ENCODE data around the gene BMI1. TPM values are rescaled to one million over a fixed set of nuclear protein-coding genes. Genes with fewer than 3 reads are reported as not detected.

The BMI1 gene
- total and polyA plus RNA-seq, 9 donors: 35.3 to 55.0 (median 46.6) TPM

GRCh38 chr10:22374489-22375126, 53.7 kb downstream of the BMI1 start:
- WGBS (ENCODE audit: insufficient coverage): no CpG with 5 or more reads among the region's 3 CpGs
- Histone ChIP-seq H3K9me3 (replicated peaks; ENCODE audit: control insufficient read depth, low read depth, low read length) (no peaks in the 10 kb centered on the region), H3K4me1 (ENCODE audit: control insufficient read depth, insufficient read depth, low read length) (no peaks in the 10 kb centered on the region), H3K27ac (ENCODE audit: low read length) (no peak overlapping the region), H3K4me3 (ENCODE audit: low read length) (no peak overlapping the region), H3K36me3 (ENCODE audit: control insufficient read depth, insufficient read depth, low read length) (no peaks in the 10 kb centered on the region), H3K27me3 (ENCODE audit: control insufficient read depth, insufficient read depth, low read length) (no peaks in the 10 kb centered on the region)
- no peak for DNase-seq

- Histone ChIP-seq H3K27me3 (ENCODE audit: control insufficient read depth, insufficient read depth, low read length) (no peaks in the 10 kb centered on the region), H3K4me3 (ENCODE audit: low read length) (no peak overlapping the region), H3K27ac (ENCODE audit: low read length) (no peak overlapping the region), H3K9me3 (replicated peaks; ENCODE audit: control insufficient read depth, low read depth, low read length) (no peaks in the 10 kb centered on the region), H3K4me1 (ENCODE audit: control insufficient read depth, insufficient read depth, low read length) (no peaks in the 10 kb centered on the region), H3K36me3 (ENCODE audit: control insufficient read depth, insufficient read depth, low read length) (no peaks in the 10 kb centered on the region)
- DNase-seq: no peak
- WGBS (ENCODE audit: insufficient coverage): no CpG with 5 or more reads among the region's 3 CpGs
Observed at GRCh38 chr10:22379059-22379458, 58.2 kb downstream of the BMI1 start.

Other genes starting within 250 kb of the BMI1 start
- gene EBLN1, start 103.1 kb upstream of the BMI1 start, total RNA-seq: 0.09 TPM
- under 1 TPM in 1 of 8 donors, not detected in 7; 0.12 TPM for gene EBLN1, start 103.1 kb upstream of the BMI1 start, polyA plus RNA-seq (ENCODE audit: insufficient read depth in 1 of 8, insufficient read length in 8 of 8, low replicate concordance in 1 of 8)
- gene COMMD3, start 4.7 kb upstream of the BMI1 start, total RNA-seq: 69.3 TPM
- gene COMMD3, start 4.7 kb upstream of the BMI1 start, polyA plus RNA-seq (ENCODE audit: insufficient read depth in 1 of 8, insufficient read length in 8 of 8, low replicate concordance in 1 of 8): 10 to 100 TPM; 54.8 to 73.3 (median 65.8) TPM
- 4.6 TPM for gene SPAG6, start 24.4 kb downstream of the BMI1 start, total RNA-seq
- 1 to 10 TPM; 4.1 to 8.7 (median 5.0) TPM for gene SPAG6, start 24.4 kb downstream of the BMI1 start, polyA plus RNA-seq (ENCODE audit: insufficient read depth in 1 of 8, insufficient read length in 8 of 8, low replicate concordance in 1 of 8)